GM12801 (cell line): ENCODE results near the gene POLR3C.

ENCODE experiments used
- CTCF ChIP-seq: IDR thresholded peaks from one replicate; pipeline ENCODE4 v1.5.1; 2011; ENCODE audit warnings: control low read depth; ENCODE audit not compliant: insufficient read length; ENCODE audit errors: extremely low read depth

The POLR3C gene

GRCh38 chr1:145855426-145855948, 31.5 kb downstream of the POLR3C start:
- TF ChIP-seq CTCF: no peak

DNA sequence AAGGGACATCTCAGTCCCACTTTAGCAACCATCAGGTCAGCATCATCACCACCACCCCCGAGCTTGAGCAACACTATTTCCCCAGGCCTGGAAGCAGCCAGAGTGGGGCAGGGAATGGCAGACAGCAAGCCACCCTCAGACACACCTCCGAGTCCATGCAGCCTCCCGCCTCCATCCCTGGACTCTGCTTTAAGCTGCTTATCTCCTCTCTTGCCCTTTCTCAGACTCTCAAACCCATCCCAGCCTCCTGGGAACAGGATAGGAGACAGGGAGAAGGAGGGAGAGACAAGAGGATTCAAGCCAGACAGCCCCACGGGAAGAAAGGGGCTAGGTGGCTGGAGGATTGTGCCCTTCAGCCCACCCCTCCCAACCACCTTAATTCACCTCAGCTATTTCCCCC, 33.2 kb downstream of the POLR3C start:
- TF ChIP-seq CTCF: no peak

DNA sequence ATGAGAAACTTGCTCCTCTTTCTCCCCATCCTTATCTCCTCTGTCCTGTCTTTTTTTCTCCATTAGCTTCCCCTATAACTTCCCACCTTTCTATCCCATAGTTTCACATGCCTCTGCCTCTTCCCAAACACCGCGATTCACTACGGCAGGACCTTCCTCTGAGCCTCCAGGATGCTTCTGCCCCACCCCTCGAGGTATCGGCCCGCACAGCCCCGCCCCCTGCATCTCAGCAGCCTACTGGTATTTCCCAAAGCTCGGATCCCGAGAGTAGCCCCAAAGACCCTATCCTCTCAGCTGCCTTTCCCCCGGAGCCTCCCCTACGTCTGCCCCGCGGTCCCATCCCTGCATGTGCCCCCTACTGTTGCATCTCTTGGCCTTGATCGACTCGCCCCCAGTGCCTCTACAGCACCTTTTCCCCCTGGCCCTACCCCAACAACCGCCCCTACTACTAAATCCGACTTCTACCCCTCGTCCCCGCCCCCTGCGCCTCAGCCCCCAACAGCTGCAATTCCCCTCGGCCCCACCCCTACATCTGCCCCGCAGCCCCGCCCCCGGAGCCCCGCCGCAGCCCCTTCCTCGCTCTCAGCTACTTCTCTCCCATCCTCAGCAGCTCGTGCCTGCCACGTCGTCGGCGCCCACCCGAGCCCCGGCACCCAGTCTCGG, 34.4 kb downstream of the POLR3C start:
- TF ChIP-seq CTCF: no peak

DNA sequence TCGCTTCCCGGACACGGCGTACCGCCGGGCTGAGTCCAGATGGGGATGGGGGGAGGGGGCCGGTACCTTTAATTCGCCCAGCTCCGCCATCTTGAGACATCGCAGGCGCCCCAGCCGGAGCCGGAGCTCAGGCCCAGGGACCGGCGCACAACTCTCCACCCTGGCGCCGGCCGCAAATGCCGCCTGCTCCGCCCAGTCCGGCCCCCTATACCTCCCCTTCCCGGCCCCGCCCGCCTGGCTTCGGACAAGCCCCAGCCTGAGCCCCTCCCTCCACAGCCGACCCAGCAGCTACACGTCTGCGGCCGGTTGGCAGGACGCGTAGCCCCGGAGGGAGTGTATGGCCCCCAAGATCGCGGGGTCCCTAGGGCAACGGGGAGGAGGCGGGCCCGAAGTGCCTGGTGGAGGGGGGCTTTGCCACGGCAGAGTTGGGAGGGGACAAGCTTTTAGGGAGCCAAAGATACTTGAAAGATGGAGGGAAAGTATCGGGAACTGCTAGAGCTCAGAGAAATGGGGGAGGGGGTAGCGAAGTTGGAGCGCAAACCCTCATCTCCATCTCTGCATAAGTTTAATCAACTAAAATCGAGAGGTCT, 35.0 kb downstream of the POLR3C start, which contains the start of gene PIAS3:
Gene PIAS3, minus strand, starts transcription at position 181 of the 590 bp plus-strand sequence. Its CDS starts 91 bp downstream, at position 90.
- no peak for TF ChIP-seq CTCF

- TF ChIP-seq CTCF: no peak
These were observed 35.6 kb downstream of the POLR3C start for GRCh38 chr1:145859491-145860023.

DNA sequence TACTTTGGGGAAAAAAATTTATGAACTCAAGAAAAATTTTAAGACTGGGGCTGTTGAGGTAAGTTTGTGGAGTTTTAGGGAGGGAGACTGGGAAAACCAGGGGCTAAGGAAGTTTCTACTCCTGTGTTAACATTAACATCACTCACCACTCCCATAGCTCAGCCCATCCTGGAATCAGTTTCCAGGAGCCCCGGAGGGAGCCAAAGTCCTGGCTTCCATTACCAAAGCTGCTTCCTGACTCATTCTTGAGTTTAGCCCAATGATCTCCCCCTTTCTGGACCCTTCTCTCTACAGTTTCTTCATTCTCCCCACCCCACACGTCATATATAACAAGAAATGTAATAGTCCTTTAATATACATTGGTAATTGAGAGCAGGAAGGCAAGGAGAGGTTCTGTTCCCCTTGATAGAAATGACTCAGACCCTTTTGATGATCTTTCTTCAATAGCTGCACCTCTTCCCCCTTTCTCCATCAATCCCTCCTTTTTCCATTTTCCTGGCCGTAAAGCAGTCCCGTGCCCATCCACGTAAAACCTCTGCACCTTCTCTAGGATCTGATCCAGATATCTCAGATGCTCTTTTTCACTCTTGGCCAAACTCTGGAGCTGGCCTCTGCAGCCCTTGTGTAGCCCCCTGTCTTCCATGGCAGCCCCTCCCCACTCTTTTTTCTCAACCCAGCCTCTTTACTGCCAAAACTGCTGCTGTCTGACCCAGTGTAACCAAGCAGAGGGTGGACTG, 39.5 kb downstream of the POLR3C start:
- no peak for TF ChIP-seq CTCF

- no peak for TF ChIP-seq CTCF
These were observed 44.2 kb downstream of the POLR3C start for GRCh38 chr1:145868232-145868631.
